HepG2 (cell line): ENCODE measurements around the gene AMIGO3. TPM values are rescaled to one million over a fixed set of nuclear protein-coding genes. Genes with fewer than 3 reads are reported as not detected.

Source experiments
- ARNT2 ChIP-seq: sonication (generic); formaldehyde crosslinking; IDR thresholded peaks from 2 replicates; pipeline ENCODE4 v1.8.0; 2022; ENCODE audit warnings: mild to moderate bottlenecking, low read depth, missing genetic modification reagents, moderate library complexity
- CHD4 ChIP-seq: fragments of 200-600 bp; sonication (generic); IDR thresholded peaks from 2 replicates; pipeline ENCODE4 v1.7.0; 2017; ENCODE audit warnings: mild to moderate bottlenecking, low read length, borderline replicate concordance
- CSRNP1 ChIP-seq: sonication (generic); formaldehyde crosslinking; IDR thresholded peaks from 2 replicates; pipeline ENCODE4 v1.8.1; 2023; ENCODE audit warnings: mild to moderate bottlenecking, missing genetic modification reagents
- ERF ChIP-seq: IDR thresholded peaks from 2 replicates; pipeline ENCODE4 v1.6.1; 2018; ENCODE audit warnings: missing biosample characterization, missing genetic modification reagents
- HNRNPLL ChIP-seq: fragments of 200-400 bp; formaldehyde crosslinking; IDR thresholded peaks from 2 replicates; pipeline ENCODE4 v1.6.1; 2017; ENCODE audit warnings: mild to moderate bottlenecking, low read depth, low read length; ENCODE audit not compliant: poor library complexity, severe bottlenecking
- HOXA5 ChIP-seq: sonication (generic); formaldehyde crosslinking; IDR thresholded peaks from 2 replicates; pipeline ENCODE4 v1.4.0; 2020; ENCODE audit warnings: missing genetic modification reagents
- MTERF4 ChIP-seq: sonication (generic); formaldehyde crosslinking; IDR thresholded peaks from 2 replicates; pipeline ENCODE4 v1.8.0; 2023; ENCODE audit warnings: mild to moderate bottlenecking, missing genetic modification reagents
- PRDM15 ChIP-seq: sonication (generic); formaldehyde crosslinking; IDR thresholded peaks from 2 replicates; pipeline ENCODE4 v1.4.0; 2020; ENCODE audit warnings: missing genetic modification reagents
- SAP130 ChIP-seq: IDR thresholded peaks from 2 replicates; pipeline ENCODE4 v1.6.1; 2016; ENCODE audit warnings: low read depth
- SPEN ChIP-seq: sonication (generic); formaldehyde crosslinking; IDR thresholded peaks from 2 replicates; pipeline ENCODE4 v1.5.1; 2020; ENCODE audit warnings: low read depth, mild to moderate bottlenecking, missing genetic modification reagents
- ZBTB38 ChIP-seq: sonication (generic); formaldehyde crosslinking; IDR thresholded peaks from 2 replicates; pipeline ENCODE4 v1.5.1; 2020; ENCODE audit warnings: mild to moderate bottlenecking, missing genetic modification reagents
- ZFP90 ChIP-seq: sonication (generic); formaldehyde crosslinking; IDR thresholded peaks from 2 replicates; pipeline ENCODE4 v1.8.0; 2022; ENCODE audit warnings: missing genetic modification reagents, mild to moderate bottlenecking, inconsistent platforms, borderline replicate concordance
- ZNF205 ChIP-seq: IDR thresholded peaks from 2 replicates; pipeline ENCODE4 v1.6.1; 2018; ENCODE audit warnings: missing biosample characterization, missing genetic modification reagents
- ZNF646 ChIP-seq: sonication (generic); formaldehyde crosslinking; IDR thresholded peaks from 2 replicates; pipeline ENCODE4 v1.9.0; 2021; ENCODE audit warnings: mild to moderate bottlenecking, missing genetic modification reagents
- ZSCAN21 ChIP-seq: sonication (generic); formaldehyde crosslinking; IDR thresholded peaks from 2 replicates; pipeline ENCODE4 v1.8.0; 2022; ENCODE audit warnings: mild to moderate bottlenecking, missing genetic modification reagents, moderate library complexity, borderline replicate concordance
- polyA plus RNA-seq, 8 experiments: library from polyadenylated mRNA; depleted of rRNA in 3 of 8; stranded (reverse) in 7 of 8; unstranded in 1 of 8; fragments of >200 nt; fragmentation: Illumina TruSeq in 4 of 8; extraction: Trizol in 4 of 8; gene quantifications; 2 replicates each; pipeline versions ENCODE4 v1.2.1 to v1.2.3, GENCODE V29; 2011 to 2016; ENCODE audit warnings: low read depth in 4 of 8, missing spikeins in 1 of 8, mixed read lengths in 1 of 8; ENCODE audit not compliant: insufficient read depth in 1 of 8
- total RNA-seq, 5 experiments: library from RNA; depleted of rRNA; stranded (reverse); fragments of >200 nt; fragmentation: Illumina TruSeq; extraction: Trizol; gene quantifications; 2 replicates each; pipeline ENCODE4 v1.2.3, GENCODE V29; 2016; ENCODE audit warnings: low read depth in 1 of 5

The AMIGO3 gene
- total and polyA plus RNA-seq, 2 of the 13 experiments (the other 11 are each of a cell fraction or from before 2014, with no cell fraction given), result 0.35 TPM; not detected in 1

GRCh38 chr3:49689046-49689907 lies 30.2 kb downstream of the AMIGO3 start, which contains the start of the genes MST1 and RNF123 (continued):
- TF ChIP-seq ZNF646 (CRISPR knock-in tag) (no peak), CSRNP1 (CRISPR knock-in tag) (peak; percentile 77), ZSCAN21 (CRISPR knock-in tag) (0 out of 2 replicates have a peak, but pooled peaks have one; percentile 40), HOXA5 (peak; percentile 28; the same call in 1 of the 2 replicates), ZFP90 (CRISPR knock-in tag) (peak; percentile 38), ZNF205 (peak; percentile 76; the same call in 1 of the 2 replicates), PRDM15 (CRISPR knock-in tag) (0 out of 2 replicates have a peak, but pooled peaks have one; percentile 31), MTERF4 (peak; percentile 86; the same call in 1 of the 2 replicates), ERF (CRISPR knock-in tag) (peak; percentile 74), HNRNPLL (peak; percentile 42), ARNT2 (CRISPR knock-in tag) (peak; percentile 85), ZBTB38 (CRISPR knock-in tag) (peak; percentile 89; the same call in 1 of the 2 replicates), CHD4 (peak; percentile 76; the same call in 1 of the 2 replicates), SPEN (CRISPR knock-in tag) (peak; percentile 93), SAP130 (CRISPR knock-in tag) (peak; percentile 96)
